GM21619 (cell line): ENCODE results near the gene PTPRM.

Source experiments
- ATAC-seq: cut with Tn5 transposase; IDR thresholded peaks from one replicate; pipeline ENCODE4 v1.9.1; 2021; ENCODE audit not compliant: unreplicated experiment

PTPRM gene

GRCh38 chr18:7980136-7980535, 413.0 kb downstream of the PTPRM start:
- no peak for ATAC-seq

DNA sequence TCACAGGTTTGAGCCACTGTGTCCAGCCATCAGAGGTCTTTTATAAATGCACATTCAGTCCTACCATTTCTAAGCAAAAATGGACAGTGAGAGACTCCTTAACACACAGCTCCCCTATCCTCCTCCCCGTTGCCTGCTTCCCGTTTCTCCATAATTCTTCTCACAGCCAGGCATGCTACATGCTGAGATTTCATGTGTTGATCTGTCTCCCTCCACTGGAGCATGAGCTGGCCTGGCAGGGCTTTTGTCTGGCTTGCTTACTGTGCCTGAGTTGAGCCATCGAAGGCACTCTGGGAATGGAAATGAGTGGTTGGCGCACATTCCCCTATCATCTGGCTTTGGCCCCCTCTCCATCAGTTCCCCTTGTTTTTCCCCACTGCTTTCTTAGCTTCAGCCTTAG, 413.5 kb downstream of the PTPRM start:
- ATAC-seq = no peak

DNA sequence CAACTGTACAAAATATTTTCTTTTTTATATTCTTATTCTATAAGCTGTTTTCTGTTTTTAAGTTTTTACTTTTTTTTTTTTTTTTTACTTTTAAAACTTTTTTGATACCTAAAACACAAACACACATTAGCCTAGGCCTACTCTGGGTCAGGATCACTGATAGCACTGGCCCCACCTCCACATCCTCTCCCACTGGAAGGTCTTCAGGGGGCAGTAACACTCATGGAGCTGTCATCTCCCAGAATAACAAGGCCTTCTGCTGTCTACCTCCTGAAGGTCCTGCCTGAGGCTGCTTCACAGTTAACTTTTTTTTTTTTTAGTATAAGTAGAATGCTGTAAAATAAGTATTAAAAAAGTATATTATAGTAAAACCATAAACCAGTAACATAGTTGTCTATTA, 415.1 kb downstream of the PTPRM start:
- ATAC-seq = no peak

DNA sequence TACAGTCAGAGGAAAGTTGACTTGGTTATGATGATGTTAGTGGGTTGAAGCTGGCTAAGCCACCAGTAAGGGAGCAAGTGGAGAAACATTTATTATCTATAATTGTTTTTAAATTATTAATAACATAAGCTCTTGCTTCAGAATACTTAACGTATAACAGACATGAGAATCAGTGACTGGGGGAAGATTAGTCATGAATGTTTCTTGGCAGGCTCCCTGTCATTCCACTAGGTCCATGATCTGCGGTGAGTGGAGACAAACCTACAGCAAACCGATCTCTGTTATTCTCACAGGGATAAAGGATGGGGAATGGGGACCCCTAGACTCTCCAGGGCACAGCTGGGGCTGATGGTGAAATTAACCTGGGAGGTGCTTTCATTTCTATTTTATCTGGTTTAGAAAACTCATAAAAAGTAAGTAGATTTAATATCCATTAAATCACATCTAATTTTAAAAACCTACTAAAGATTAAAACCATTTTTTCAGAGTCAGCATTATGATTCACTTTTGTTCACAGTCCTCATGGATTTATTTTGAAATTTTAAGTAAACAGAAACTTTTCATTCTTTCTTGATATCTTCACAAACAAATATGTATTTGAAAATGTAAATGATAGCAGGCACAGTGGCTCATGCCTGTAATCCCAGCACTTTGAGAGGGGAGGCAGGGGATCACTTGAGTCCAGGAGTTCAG, 420.3 kb downstream of the PTPRM start:
- ATAC-seq = no peak

DNA sequence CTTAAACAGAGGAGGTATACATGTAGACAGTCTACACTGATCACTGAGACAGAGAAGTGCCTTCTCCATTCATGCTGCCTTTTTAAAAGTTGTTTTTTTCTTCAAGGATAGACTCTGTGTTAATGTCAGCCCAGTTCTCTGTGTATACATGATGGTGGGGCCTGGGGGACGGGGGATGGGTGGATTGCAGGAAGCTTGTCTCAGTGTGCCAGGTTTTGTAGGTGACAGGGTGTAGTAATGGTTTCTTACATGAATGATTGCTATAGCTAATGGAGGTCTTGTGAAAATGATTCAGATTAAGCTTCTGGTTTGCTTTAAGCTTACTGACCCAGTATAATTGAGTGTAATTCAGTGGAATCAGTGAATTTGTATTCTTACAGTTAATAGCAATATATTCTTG, 423.6 kb downstream of the PTPRM start:
- ATAC-seq = no peak

DNA sequence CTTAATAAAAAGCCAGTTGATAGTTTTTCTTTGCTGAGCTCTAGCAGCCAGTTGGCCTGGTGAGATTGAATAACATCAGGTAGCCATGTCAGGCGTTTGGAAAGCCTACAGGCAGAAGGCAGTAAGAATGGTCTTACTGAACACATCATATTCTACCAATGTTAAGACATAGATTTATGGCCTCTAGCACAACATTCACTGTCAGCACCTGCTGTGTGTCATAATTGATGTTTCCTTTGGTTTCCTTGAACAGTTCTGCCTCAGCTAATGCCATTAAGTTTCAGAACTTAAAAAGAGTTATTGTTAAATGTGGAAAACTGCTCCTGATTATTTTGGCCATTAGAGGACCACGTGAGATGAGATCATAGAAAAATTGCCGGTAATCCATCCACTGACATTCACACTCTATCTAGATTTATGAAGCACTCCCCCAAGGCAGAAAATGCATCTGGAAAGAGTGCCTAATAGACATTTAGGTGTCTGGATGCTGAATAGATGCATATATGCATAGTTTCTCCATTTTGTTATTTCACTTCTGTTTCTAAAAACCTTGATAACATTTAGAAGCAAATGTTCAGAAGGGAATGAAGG, 434.7 kb downstream of the PTPRM start:
- ATAC-seq = no peak

DNA sequence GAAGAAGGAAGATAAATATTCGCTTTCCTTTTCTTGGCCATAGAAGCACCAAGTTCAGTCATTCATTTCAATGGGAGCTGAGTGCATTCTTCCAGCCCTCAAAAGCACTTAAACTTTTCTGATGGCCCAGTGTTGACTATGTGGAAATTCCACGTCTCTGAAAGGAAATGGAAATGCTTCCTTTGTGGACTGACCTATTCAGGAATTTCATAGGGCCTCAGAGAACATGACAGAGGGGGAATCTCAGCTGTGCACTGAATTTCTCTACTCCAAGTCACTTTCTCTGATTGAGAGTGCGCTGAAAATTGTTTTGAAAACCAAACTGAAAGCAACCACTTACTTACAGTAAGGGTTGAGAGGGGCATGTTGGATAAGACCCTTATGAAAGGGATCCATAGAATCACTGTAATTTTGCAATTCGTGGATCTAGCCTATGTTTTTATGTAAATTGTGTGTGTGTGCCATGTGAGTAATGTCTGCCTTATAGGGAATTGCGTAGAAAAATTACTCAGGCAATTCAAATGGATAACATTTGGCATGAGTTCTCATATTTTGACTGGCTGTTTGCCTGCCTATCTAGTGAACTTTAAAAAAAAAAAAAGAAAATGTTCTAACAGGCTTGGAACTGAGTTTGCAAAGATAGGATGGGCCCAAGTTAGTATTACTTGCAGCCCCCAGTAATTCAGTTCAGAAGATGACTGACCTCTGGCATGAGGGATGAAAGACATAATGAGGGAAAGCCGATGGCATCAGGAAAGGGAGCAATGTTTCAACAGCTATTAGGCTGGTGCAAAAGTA, 437.0 kb downstream of the PTPRM start:
- ATAC-seq = no peak

DNA sequence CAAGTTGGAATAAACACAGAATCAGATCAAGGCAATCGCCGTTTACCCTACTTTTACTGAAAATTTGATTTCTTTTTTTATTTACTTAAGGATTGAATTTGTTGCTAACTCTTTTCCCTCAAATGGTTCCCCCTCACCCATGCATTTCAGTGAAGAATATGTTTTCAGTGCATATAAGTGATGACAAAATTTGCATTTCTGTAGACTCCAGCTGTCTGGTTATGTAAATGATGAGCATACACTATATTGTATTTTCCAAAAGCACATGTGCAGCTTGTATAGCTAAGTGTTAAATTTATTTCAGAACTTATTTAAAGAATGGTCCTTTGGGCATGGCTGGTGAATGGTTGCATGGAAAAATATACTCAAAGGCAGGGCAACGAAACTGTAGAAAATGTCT, 437.7 kb downstream of the PTPRM start:
- no peak for ATAC-seq

- no peak for ATAC-seq
These were observed 438.9 kb downstream of the PTPRM start for GRCh38 chr18:8005870-8006569.

DNA sequence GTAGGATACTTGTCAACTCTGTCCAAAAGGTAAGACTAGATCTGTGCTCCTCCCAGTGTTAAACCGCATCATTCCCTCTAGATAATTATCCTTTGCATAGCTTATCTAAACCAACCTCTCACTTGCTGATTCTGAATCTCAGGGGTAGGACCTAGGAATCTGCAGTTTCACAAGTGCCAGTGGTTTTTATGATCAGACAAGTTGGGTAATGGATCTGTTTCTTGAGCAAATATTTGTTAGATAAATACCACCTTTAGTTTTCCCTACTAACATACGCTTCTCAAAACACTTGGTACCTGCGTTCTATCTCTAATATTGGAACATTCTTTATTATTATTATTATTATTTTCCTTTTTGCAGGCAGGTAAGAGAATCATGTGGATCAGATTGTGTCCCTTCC, 439.9 kb downstream of the PTPRM start:
- no peak for ATAC-seq

GRCh38 chr18:8008033-8008432, 440.9 kb downstream of the PTPRM start:
- ATAC-seq = no peak

DNA sequence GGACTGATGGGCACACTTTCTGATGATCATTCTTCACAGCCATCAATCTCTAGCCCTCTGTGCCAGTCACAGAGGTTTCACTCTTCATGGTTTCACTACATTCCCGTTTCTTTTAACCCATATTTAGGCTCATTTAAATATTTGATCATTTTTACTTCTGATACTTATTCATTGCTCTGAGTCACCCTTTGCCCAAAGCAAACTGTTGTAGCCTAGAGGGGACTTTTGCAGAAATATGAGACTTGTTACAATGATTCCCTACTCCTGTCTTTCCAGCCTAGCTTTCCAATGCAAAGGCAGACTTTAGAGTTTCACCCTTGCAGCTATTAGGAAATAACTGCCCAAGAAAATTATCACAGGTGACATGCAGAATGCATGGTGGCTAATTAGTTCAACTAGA, 444.2 kb downstream of the PTPRM start:
- ATAC-seq = no peak

DNA sequence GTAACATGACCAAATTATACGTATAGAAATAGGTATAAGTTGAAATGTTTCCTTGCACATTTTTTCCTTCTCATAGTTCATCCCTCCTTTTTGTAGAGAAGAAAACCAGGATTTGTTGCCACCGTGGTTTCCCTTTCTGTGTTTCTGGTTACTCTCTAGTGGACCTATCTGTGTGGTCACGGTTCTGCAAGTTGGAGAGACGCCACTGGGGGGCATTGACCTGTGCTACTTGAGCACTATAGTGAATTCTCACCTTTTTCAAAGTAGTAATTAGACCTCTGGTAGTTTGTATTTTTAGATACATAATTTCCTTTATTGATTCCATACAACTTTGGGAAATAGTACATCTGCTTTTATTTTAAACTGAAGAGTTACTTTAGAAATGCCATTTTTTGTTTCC, 444.8 kb downstream of the PTPRM start:
- ATAC-seq = no peak

- ATAC-seq = no peak
These were observed 451.7 kb downstream of the PTPRM start for GRCh38 chr18:8018701-8019331.

DNA sequence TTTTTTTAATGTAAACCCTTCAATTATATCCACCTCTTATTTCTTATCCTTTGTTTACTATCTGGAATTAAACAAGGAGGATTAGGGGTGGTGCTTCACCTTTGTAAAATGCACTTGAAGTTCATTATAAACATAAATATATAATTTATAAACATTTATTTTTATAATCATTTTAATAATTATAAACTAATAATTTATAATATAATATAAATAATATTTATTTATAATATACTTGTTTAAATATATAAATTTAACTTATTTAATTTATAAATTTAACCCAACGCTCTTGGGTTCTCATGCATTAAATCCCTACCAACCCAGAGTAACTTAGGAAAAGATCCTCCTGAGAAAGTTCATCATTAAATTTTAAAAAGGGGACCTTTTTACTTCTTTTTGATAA, 452.5 kb downstream of the PTPRM start:
- ATAC-seq = no peak

DNA sequence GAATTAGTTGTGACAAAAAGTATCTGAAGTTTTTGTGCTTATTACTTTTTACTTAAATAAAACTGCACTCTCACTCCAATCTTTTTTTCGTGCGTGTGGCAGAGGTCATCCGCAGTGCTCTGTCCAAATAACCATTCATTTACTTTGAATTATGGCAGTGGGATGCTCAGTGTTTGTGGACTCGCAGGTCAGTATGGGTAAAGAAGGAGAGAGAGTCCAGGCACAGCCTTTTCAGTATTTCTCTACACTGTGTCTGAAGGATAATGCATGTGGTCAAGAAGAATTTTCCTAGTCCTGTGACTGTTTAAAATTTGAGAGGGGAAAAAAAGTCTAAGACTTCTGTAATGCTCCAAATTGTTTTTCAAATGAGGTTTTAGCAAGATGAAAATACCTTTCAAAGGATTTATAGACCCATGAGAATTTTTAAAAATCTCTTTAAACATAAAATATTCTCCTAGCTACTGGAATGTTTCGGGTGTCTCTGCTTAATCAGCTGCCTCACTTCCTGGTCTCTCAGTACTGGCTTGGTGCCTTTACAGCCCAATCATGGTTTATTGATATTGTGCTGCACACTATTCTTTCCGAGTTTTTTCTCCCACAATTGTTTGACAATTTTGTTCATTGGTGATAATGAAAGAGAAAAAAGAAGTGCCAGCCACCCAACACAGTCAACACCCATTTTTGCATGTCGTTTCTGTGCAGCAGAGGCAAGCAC, 453.2 kb downstream of the PTPRM start:
- ATAC-seq = no peak

DNA sequence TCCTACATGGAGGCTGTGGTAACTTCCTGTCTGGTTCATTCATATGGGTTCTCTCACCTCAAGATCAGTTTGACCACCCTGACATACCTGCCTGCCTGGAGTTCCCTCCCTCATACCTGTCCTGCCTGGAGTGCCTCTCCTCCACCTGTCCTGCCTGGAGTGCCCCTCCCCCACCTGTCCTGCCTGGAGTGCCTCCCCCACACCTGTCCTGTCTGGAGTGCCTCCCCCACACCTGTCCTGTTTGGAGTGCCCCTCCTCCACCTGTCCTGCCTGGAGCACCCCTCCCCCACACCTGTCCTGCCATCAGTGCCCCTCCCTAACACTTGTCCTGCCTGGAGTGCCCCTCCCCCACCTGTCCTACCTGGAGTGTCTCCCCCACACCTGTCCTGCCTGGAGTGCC, 461.9 kb downstream of the PTPRM start:
- no peak for ATAC-seq

DNA sequence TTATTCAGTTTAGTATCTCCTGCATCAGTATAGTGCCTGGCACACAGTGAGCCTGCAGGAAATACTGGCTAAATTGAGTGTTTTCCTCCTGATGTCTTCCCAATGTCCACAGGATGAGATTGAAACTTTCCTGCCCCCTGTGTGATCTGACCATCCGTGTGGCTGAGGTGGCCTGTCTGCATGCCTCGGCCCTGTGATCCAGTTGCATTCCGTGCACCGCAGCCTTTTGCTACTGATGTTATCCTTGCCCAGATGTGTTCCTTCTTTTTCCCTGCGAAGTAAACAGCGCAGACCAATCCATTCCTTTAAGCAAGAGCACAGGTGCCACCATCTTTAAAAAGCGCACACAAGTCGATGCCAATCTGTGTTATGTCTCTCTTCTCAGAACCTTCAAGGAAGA, 462.6 kb downstream of the PTPRM start:
- ATAC-seq = no peak

DNA sequence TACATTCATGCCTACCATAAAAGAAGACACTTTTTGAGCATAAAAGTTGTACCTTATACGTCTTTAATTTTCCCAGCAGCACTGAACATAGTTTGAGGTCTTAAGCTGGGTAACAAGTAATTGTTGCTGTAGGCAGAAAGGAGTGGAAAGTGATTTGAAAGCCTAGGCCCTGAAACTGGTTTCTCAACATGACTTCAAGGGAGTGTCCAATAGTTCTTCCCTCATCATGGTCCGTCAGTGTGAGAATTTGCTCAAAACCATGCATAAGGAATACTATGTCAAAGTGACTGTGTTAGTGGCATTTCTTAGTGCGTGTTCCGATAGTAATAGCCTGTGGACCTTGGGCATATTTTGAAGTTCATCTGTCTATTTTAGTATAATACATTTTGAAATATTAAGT, 463.1 kb downstream of the PTPRM start:
- no peak for ATAC-seq

DNA sequence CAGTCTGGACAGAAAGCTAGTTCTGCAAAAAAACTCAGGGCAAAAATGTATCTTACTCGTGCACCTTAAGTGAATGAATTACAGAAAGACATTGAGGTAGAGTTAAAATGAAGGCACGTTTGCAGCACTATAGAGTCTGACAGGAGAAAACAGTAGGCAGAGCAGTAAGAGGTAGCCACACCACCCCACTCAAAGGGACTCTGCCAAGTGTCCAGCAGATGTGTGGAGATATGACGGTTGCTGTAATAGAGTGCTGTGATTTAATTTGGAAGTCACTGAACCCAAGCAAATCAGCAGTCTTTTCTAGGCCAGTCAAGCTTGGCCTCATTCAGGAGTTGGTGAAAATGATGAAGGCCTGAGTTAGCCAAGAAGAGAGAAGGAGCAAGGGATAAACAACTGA, 464.4 kb downstream of the PTPRM start:
- ATAC-seq = no peak

DNA sequence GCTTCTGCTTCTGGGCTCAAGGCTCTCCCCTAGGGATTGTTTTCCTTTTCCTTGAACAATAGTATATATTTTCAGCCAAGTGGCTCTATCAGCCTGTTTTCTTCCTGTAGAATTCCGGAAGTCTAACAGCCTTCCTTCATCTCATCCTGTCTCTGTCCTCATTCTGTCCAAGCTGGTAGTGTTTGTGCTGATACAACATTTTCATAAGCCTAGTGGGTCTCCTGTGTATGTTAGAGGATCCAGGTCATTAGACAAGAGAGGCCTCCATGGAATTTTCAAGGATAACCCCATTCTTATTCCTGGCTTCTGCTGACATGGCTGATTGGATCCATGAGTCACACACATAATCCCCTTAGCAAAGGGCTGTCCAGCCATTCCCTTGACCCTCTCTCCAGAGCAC, 467.6 kb downstream of the PTPRM start:
- no peak for ATAC-seq
